ENCODE results near the gene RFNG.
A peak's percentile ranks its signal among the peaks of the same experiment; 100 is the strongest.

The RFNG gene

GRCh38 chr17:82012640-82013295, 38.8 kb downstream of the RFNG start:
- no peak overlapping the region for H3K56ac ChIP-seq (ENCODE audit: low read length)
- no peak overlapping the region for H2BK5ac ChIP-seq (ENCODE audit: low read length)
- no peak overlapping the region for H3K9ac ChIP-seq (ENCODE audit: low read length)
- no peaks in the 10 kb centered on the region for H3K79me1 ChIP-seq (ENCODE audit: low read length)
- no peaks in the 10 kb centered on the region for H3K79me2 ChIP-seq (ENCODE audit: control insufficient read depth, insufficient read depth, low read length)
- no peak overlapping the region for H3K4ac ChIP-seq (ENCODE audit: low read depth, low read length)
- peak overlapping the region; percentile 53 for H3K27ac ChIP-seq (ENCODE audit: low read depth, low read length)
- no peaks in the 10 kb centered on the region for H3K27me3 ChIP-seq (ENCODE audit: insufficient read depth, low read length, poor library complexity)
- no CpG with 5 or more reads among the region's 19 CpGs for WGBS (ENCODE audit: extremely low coverage, insufficient coverage, low lambda C conversion rate)
- no peak overlapping the region for H2BK120ac ChIP-seq (ENCODE audit: low read depth, low read length)
- no peak overlapping the region for H4K5ac ChIP-seq (ENCODE audit: low read length)
- no peak overlapping the region for H3K4me3 ChIP-seq (ENCODE audit: low read length)
- no peak overlapping the region for H4K8ac ChIP-seq (ENCODE audit: low read depth, low read length)
- H3K18ac ChIP-seq (ENCODE audit: low read length), result no peak overlapping the region
- no peak overlapping the region for H3K4me2 ChIP-seq (ENCODE audit: low read length)
- DNase-seq, result peak; percentile 48
- H2AK5ac ChIP-seq (ENCODE audit: low read length), result no peak overlapping the region
- no peaks in the 10 kb centered on the region for H3K4me1 ChIP-seq (ENCODE audit: control insufficient read depth, low read depth, low read length)
- no peak overlapping the region for H3K23ac ChIP-seq (ENCODE audit: low read length)
- no peaks in the 10 kb centered on the region for H3K36me3 ChIP-seq (ENCODE audit: control insufficient read depth, insufficient read depth, low read length)
- H2BK15ac ChIP-seq (replicated peaks; ENCODE audit: low read depth), result no peak overlapping the region

DNA sequence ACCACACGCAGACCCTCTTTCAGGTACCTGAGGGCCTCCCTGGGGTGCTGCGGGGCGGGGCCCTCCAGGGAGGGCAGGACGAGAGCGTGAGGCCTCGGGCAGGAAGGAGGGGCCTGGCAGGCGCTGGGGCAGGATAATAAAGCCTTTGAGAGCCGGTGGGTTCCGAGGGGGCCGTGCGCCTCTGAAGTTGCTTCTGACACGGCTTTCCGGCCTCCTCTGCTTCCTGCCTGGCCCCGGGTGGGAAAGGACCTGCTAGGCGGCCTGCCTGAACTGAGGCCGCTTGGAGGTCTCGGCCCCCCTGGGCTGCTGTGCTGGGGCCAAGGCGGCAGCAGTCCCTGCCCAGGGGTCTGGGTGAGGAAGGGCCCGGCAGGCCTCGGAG, 39.4 kb downstream of the RFNG start:
- H3K4ac ChIP-seq (ENCODE audit: low read depth, low read length), result no peak overlapping the region
- no peak overlapping the region for H3K18ac ChIP-seq (ENCODE audit: low read length)
- no peaks in the 10 kb centered on the region for H3K79me2 ChIP-seq (ENCODE audit: control insufficient read depth, insufficient read depth, low read length)

GRCh38 chr17:82011617-82012187, 39.9 kb downstream of the RFNG start:
- Histone ChIP-seq H3K27me3 (ENCODE audit: insufficient read depth, low read length, poor library complexity) (no peaks in the 10 kb centered on the region), H4K5ac (ENCODE audit: low read length) (no peak overlapping the region), H2BK15ac (replicated peaks; ENCODE audit: low read depth) (no peak overlapping the region), H3K79me2 (ENCODE audit: control insufficient read depth, insufficient read depth, low read length) (no peaks in the 10 kb centered on the region), H3K23ac (ENCODE audit: low read length) (no peak overlapping the region), H3K4ac (ENCODE audit: low read depth, low read length) (no peak overlapping the region), H3K36me3 (ENCODE audit: control insufficient read depth, insufficient read depth, low read length) (no peaks in the 10 kb centered on the region), H2BK5ac (ENCODE audit: low read length) (no peak overlapping the region), H2AK5ac (ENCODE audit: low read length) (no peak overlapping the region), H4K8ac (ENCODE audit: low read depth, low read length) (no peak overlapping the region), H3K4me1 (ENCODE audit: control insufficient read depth, low read depth, low read length) (no peaks in the 10 kb centered on the region), H3K56ac (ENCODE audit: low read length) (no peak overlapping the region), H3K9ac (ENCODE audit: low read length) (no peak overlapping the region), H2BK120ac (ENCODE audit: low read depth, low read length) (no peak overlapping the region), H3K4me2 (ENCODE audit: low read length) (no peak overlapping the region), H3K18ac (ENCODE audit: low read length) (no peak overlapping the region), H3K79me1 (ENCODE audit: low read length) (no peaks in the 10 kb centered on the region), H3K4me3 (ENCODE audit: low read length) (no peak overlapping the region), H3K27ac (ENCODE audit: low read depth, low read length) (no peak overlapping the region)
- no peak for DNase-seq
- no CpG with 5 or more reads among the region's 19 CpGs for WGBS (ENCODE audit: extremely low coverage, insufficient coverage, low lambda C conversion rate)

More for the DNA sequence above, 39.4 kb downstream of the RFNG start:
- no CpG with 5 or more reads among the region's 20 CpGs for WGBS (ENCODE audit: extremely low coverage, insufficient coverage, low lambda C conversion rate)
- Histone ChIP-seq H3K23ac (ENCODE audit: low read length) (no peak overlapping the region), H3K79me1 (ENCODE audit: low read length) (no peaks in the 10 kb centered on the region), H3K4me2 (ENCODE audit: low read length) (no peak overlapping the region), H3K27me3 (ENCODE audit: insufficient read depth, low read length, poor library complexity) (no peaks in the 10 kb centered on the region), H3K56ac (ENCODE audit: low read length) (no peak overlapping the region), H3K9ac (ENCODE audit: low read length) (no peak overlapping the region), H3K4me1 (ENCODE audit: control insufficient read depth, low read depth, low read length) (no peaks in the 10 kb centered on the region), H4K5ac (ENCODE audit: low read length) (no peak overlapping the region), H4K8ac (ENCODE audit: low read depth, low read length) (no peak overlapping the region), H3K27ac (ENCODE audit: low read depth, low read length) (peak overlapping the region; percentile 53), H2BK15ac (replicated peaks; ENCODE audit: low read depth) (no peak overlapping the region), H2BK5ac (ENCODE audit: low read length) (no peak overlapping the region), H2AK5ac (ENCODE audit: low read length) (no peak overlapping the region), H3K36me3 (ENCODE audit: control insufficient read depth, insufficient read depth, low read length) (no peaks in the 10 kb centered on the region), H2BK120ac (ENCODE audit: low read depth, low read length) (no peak overlapping the region), H3K4me3 (ENCODE audit: low read length) (no peak overlapping the region)
- no peak for DNase-seq

- H4K5ac ChIP-seq (ENCODE audit: low read length), result no peak overlapping the region
- no peak overlapping the region for H2BK120ac ChIP-seq (ENCODE audit: low read depth, low read length)
- H3K18ac ChIP-seq (ENCODE audit: low read length), result no peak overlapping the region
- H3K79me2 ChIP-seq (ENCODE audit: control insufficient read depth, insufficient read depth, low read length), result no peaks in the 10 kb centered on the region
- no peaks in the 10 kb centered on the region for H3K36me3 ChIP-seq (ENCODE audit: control insufficient read depth, insufficient read depth, low read length)
- H3K27me3 ChIP-seq (ENCODE audit: insufficient read depth, low read length, poor library complexity), result no peaks in the 10 kb centered on the region
- H3K23ac ChIP-seq (ENCODE audit: low read length), result no peak overlapping the region
- no peak overlapping the region for H3K4me2 ChIP-seq (ENCODE audit: low read length)
- no peak overlapping the region for H3K9ac ChIP-seq (ENCODE audit: low read length)
- H4K8ac ChIP-seq (ENCODE audit: low read depth, low read length), result no peak overlapping the region
- no peaks in the 10 kb centered on the region for H3K4me1 ChIP-seq (ENCODE audit: control insufficient read depth, low read depth, low read length)
- H2BK5ac ChIP-seq (ENCODE audit: low read length), result no peak overlapping the region
- H2BK15ac ChIP-seq (replicated peaks; ENCODE audit: low read depth), result no peak overlapping the region
- no peak overlapping the region for H3K4me3 ChIP-seq (ENCODE audit: low read length)
- H3K79me1 ChIP-seq (ENCODE audit: low read length), result peaks cover 2% of the 10 kb centered on the region
- H2AK5ac ChIP-seq (ENCODE audit: low read length), result no peak overlapping the region
- no peak overlapping the region for H3K27ac ChIP-seq (ENCODE audit: low read depth, low read length)
- no peak for DNase-seq
- no peak overlapping the region for H3K4ac ChIP-seq (ENCODE audit: low read depth, low read length)
- H3K56ac ChIP-seq (ENCODE audit: low read length), result no peak overlapping the region
- no CpG with 5 or more reads among the region's 39 CpGs for WGBS (ENCODE audit: extremely low coverage, insufficient coverage, low lambda C conversion rate)
Measured at GRCh38 chr17:82010575-82011525, 40.8 kb downstream of the RFNG start.

DNA sequence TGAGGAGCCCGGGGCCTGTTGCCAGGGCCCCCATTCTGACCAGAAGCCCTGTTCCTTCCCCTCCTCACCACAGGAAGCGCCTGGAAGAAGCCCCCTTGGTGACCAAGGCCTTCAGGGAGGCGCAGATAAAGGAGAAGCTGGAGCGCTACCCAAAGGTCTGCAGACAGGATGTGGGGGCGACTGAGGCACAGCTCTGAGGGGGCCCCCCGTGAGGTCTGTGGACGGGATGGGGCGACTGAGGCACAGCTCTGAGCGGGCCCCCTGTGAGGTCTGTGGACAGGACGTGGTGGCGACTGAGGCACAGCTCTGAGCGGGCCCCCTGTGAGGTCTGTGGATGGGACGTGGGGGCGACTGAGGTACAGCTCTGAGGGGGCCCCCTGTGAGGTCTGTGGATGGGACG, 42.2 kb downstream of the RFNG start:
- Histone ChIP-seq H2BK15ac (replicated peaks; ENCODE audit: low read depth) (no peak overlapping the region), H3K79me2 (ENCODE audit: control insufficient read depth, insufficient read depth, low read length) (no peaks in the 10 kb centered on the region), H3K9ac (ENCODE audit: low read length) (no peak overlapping the region), H3K4ac (ENCODE audit: low read depth, low read length) (no peak overlapping the region), H3K4me2 (ENCODE audit: low read length) (no peak overlapping the region), H3K18ac (ENCODE audit: low read length) (no peak overlapping the region), H3K27ac (ENCODE audit: low read depth, low read length) (no peak overlapping the region), H3K36me3 (ENCODE audit: control insufficient read depth, insufficient read depth, low read length) (no peaks in the 10 kb centered on the region), H3K4me3 (ENCODE audit: low read length) (no peak overlapping the region), H3K23ac (ENCODE audit: low read length) (no peak overlapping the region), H4K5ac (ENCODE audit: low read length) (no peak overlapping the region), H3K79me1 (ENCODE audit: low read length) (peaks cover 2% of the 10 kb centered on the region), H2BK5ac (ENCODE audit: low read length) (no peak overlapping the region), H2BK120ac (ENCODE audit: low read depth, low read length) (no peak overlapping the region), H3K27me3 (ENCODE audit: insufficient read depth, low read length, poor library complexity) (no peaks in the 10 kb centered on the region), H3K56ac (ENCODE audit: low read length) (no peak overlapping the region), H2AK5ac (ENCODE audit: low read length) (no peak overlapping the region), H3K4me1 (ENCODE audit: control insufficient read depth, low read depth, low read length) (no peaks in the 10 kb centered on the region), H4K8ac (ENCODE audit: low read depth, low read length) (no peak overlapping the region)
- no peak for DNase-seq
- WGBS (ENCODE audit: extremely low coverage, insufficient coverage, low lambda C conversion rate), result no CpG with 5 or more reads among the region's 15 CpGs

All from mesendoderm (in vitro differentiated cells).